Central memory CD8-positive, alpha-beta T cell (primary cell): Measurements from ENCODE around the gene PAPOLB.

Source experiments
- ATAC-seq: fragments of 150-1000 bp; cut with Tn5 transposase; replicated peaks from 2 replicates; pipeline ENCODE4 v1.10.0; 2022; ENCODE audit warnings: mild to moderate bottlenecking, moderate FRiP score, moderate number of reproducible peaks; ENCODE audit not compliant: poor library complexity, severe bottlenecking; ENCODE audit errors: extremely low read depth
- DNase-seq, 2 donors: peaks; one replicate each; pipeline ENCODE4 v3.0.0; 2021; ENCODE audit warnings: low spot score in 2 of 2
- H3K27ac Mint-ChIP-seq: one replicate; pipeline ENCODE4 v1.8.0; 2022; ENCODE audit warnings: low read depth, mild to moderate bottlenecking, moderate library complexity, mixed read lengths
- H3K27me3 Mint-ChIP-seq: one replicate; pipeline ENCODE4 v1.8.0; 2022; ENCODE audit warnings: mixed read lengths
- H3K36me3 Mint-ChIP-seq: one replicate; pipeline ENCODE4 v1.8.0; 2022; ENCODE audit warnings: mild to moderate bottlenecking, moderate library complexity, mixed read lengths; ENCODE audit not compliant: insufficient read depth
- H3K4me1 Mint-ChIP-seq: one replicate; pipeline ENCODE4 v1.8.0; 2022; ENCODE audit warnings: mixed read lengths
- H3K4me3 Mint-ChIP-seq: one replicate; pipeline ENCODE4 v1.8.0; 2022; ENCODE audit warnings: mild to moderate bottlenecking, moderate library complexity, mixed read lengths
- H3K9me3 Mint-ChIP-seq: one replicate; pipeline ENCODE4 v1.8.0; 2022; ENCODE audit warnings: mixed read lengths

Gene PAPOLB

GRCh38 chr7:4849390-4849789, 12.4 kb downstream of the PAPOLB start:
- ATAC-seq, result no peak
- Mint-ChIP-seq H3K4me1 (no peaks in the 10 kb centered on the region), H3K36me3 (no peaks in the 10 kb centered on the region), H3K27ac (no peak overlapping the region), H3K9me3 (no peaks in the 10 kb centered on the region), H3K27me3 (peaks cover 24% of the 10 kb centered on the region), H3K4me3 (no peak overlapping the region)
- no peak for DNase-seq

GRCh38 chr7:4845740-4846142, 16.1 kb downstream of the PAPOLB start:
- Mint-ChIP-seq H3K9me3 (no peaks in the 10 kb centered on the region), H3K4me1 (no peaks in the 10 kb centered on the region), H3K4me3 (no peak overlapping the region), H3K36me3 (no peaks in the 10 kb centered on the region), H3K27me3 (peaks cover 35% of the 10 kb centered on the region), H3K27ac (no peak overlapping the region)
- ATAC-seq, result no peak
- DNase-seq, result no peak

- ATAC-seq (no peak), DNase-seq (no peak)
- Mint-ChIP-seq H3K27me3 (peaks cover 30% of the 10 kb centered on the region), H3K4me1 (no peaks in the 10 kb centered on the region), H3K9me3 (no peaks in the 10 kb centered on the region), H3K36me3 (no peaks in the 10 kb centered on the region), H3K27ac (no peak overlapping the region), H3K4me3 (no peak overlapping the region)
Observed at GRCh38 chr7:4842319-4843064, 19.3 kb downstream of the PAPOLB start.

- no peak overlapping the region for H3K4me3 Mint-ChIP-seq
- no peak for DNase-seq
- H3K9me3 Mint-ChIP-seq, result no peaks in the 10 kb centered on the region
- no peak overlapping the region for H3K27ac Mint-ChIP-seq
- peaks cover 23% of the 10 kb centered on the region for H3K27me3 Mint-ChIP-seq
- H3K36me3 Mint-ChIP-seq, result no peaks in the 10 kb centered on the region
- no peak for ATAC-seq
- no peaks in the 10 kb centered on the region for H3K4me1 Mint-ChIP-seq
Observed at GRCh38 chr7:4841836-4842235, 20.0 kb downstream of the PAPOLB start.

- no peaks in the 10 kb centered on the region for H3K9me3 Mint-ChIP-seq
- no peak for DNase-seq
- peaks cover 23% of the 10 kb centered on the region for H3K27me3 Mint-ChIP-seq
- no peak overlapping the region for H3K4me3 Mint-ChIP-seq
- ATAC-seq, result no peak
- no peaks in the 10 kb centered on the region for H3K36me3 Mint-ChIP-seq
- no peak overlapping the region for H3K27ac Mint-ChIP-seq
- H3K4me1 Mint-ChIP-seq, result no peaks in the 10 kb centered on the region
Observed at GRCh38 chr7:4841007-4841784, 20.6 kb downstream of the PAPOLB start.

- H3K27me3 Mint-ChIP-seq, result peaks cover 15% of the 10 kb centered on the region
- no peak for DNase-seq
- no peaks in the 10 kb centered on the region for H3K36me3 Mint-ChIP-seq
- no peak overlapping the region for H3K27ac Mint-ChIP-seq
- no peaks in the 10 kb centered on the region for H3K4me1 Mint-ChIP-seq
- ATAC-seq, result no peak
- no peak overlapping the region for H3K4me3 Mint-ChIP-seq
- H3K9me3 Mint-ChIP-seq, result no peaks in the 10 kb centered on the region
Observed at GRCh38 chr7:4840079-4840501, 21.7 kb downstream of the PAPOLB start.

GRCh38 chr7:4838626-4839334, 23.1 kb downstream of the PAPOLB start:
- H3K27ac Mint-ChIP-seq, result no peak overlapping the region
- H3K9me3 Mint-ChIP-seq, result no peaks in the 10 kb centered on the region
- no peaks in the 10 kb centered on the region for H3K4me1 Mint-ChIP-seq
- H3K36me3 Mint-ChIP-seq, result no peaks in the 10 kb centered on the region
- no peak overlapping the region for H3K4me3 Mint-ChIP-seq
- peaks cover 11% of the 10 kb centered on the region for H3K27me3 Mint-ChIP-seq
- DNase-seq (no peak), ATAC-seq (no peak)

GRCh38 chr7:4837803-4838625, 23.8 kb downstream of the PAPOLB start:
- H3K4me1 Mint-ChIP-seq, result no peaks in the 10 kb centered on the region
- H3K4me3 Mint-ChIP-seq, result no peak overlapping the region
- H3K27ac Mint-ChIP-seq, result no peak overlapping the region

GRCh38 chr7:4837041-4837802, 24.6 kb downstream of the PAPOLB start:
- Mint-ChIP-seq H3K36me3 (peaks cover 2% of the 10 kb centered on the region), H3K4me1 (no peaks in the 10 kb centered on the region), H3K4me3 (no peak overlapping the region), H3K9me3 (no peaks in the 10 kb centered on the region), H3K27me3 (peaks cover 4% of the 10 kb centered on the region), H3K27ac (no peak overlapping the region)
- ATAC-seq, result no peak
- DNase-seq, result no peak

More at GRCh38 chr7:4837803-4838625, 23.8 kb downstream of the PAPOLB start:
- ATAC-seq (no peak), DNase-seq (no peak)
- Mint-ChIP-seq H3K9me3 (no peaks in the 10 kb centered on the region), H3K36me3 (peaks cover 2% of the 10 kb centered on the region), H3K27me3 (peaks cover 11% of the 10 kb centered on the region)

GRCh38 chr7:4836206-4836661, 25.6 kb downstream of the PAPOLB start:
- Mint-ChIP-seq H3K4me1 (no peaks in the 10 kb centered on the region), H3K27ac (no peak overlapping the region), H3K4me3 (no peak overlapping the region), H3K9me3 (no peaks in the 10 kb centered on the region), H3K36me3 (peaks cover 2% of the 10 kb centered on the region), H3K27me3 (no peaks in the 10 kb centered on the region)
- DNase-seq, result no peak
- ATAC-seq, result no peak

- Mint-ChIP-seq H3K4me1 (no peaks in the 10 kb centered on the region), H3K27ac (no peak overlapping the region)
- ATAC-seq, result no peak
Observed at GRCh38 chr7:4835398-4836205, 26.2 kb downstream of the PAPOLB start.

More at GRCh38 chr7:4835398-4836205, 26.2 kb downstream of the PAPOLB start:
- Mint-ChIP-seq H3K9me3 (no peaks in the 10 kb centered on the region), H3K27me3 (no peaks in the 10 kb centered on the region), H3K36me3 (peaks cover 2% of the 10 kb centered on the region), H3K4me3 (no peak overlapping the region)
- no peak for DNase-seq
